ENCODE measurements around the gene SNRNP48. TPM values are rescaled to one million over a fixed set of nuclear protein-coding genes. Genes with fewer than 3 reads are reported as not detected.
A peak's percentile ranks its signal among the peaks of the same experiment; 100 is the strongest.

SNRNP48 gene
- polyA plus RNA-seq, 1 donor (not counting 4 experiments of a cell fraction or from before 2014, with no cell fraction given), result 12.2 TPM

DNA sequence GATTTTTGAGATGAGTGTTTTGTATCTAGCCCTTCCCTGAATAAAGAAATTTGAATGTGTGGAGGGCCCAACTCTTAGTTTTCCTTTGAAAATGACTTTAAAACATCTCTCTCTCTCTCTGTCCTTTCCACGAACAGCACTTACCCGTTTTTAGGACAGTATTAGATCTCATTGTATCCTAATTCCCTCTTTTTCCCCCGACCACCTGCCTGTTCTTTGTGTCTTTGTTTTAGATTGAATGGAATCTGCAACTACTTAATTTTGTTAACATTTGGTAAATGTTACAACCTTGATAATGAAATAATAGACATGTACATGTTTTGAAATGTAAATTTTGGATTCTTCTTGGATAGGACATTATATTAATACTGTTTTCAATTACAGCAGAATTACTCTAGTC is 45.4 kb upstream of the SNRNP48 start:
- Histone ChIP-seq H3K4me3 (ENCODE audit: control insufficient read depth in 2 of 3, extremely low read depth in 1 of 3, insufficient read depth in 2 of 3, low read depth in 1 of 3, low read length in 3 of 3) (peak overlapping the region; percentile 66 to 98 (median 97)), H3K36me3 (ENCODE audit: control insufficient read depth in 2 of 2, extremely low read depth in 1 of 2, insufficient read depth in 2 of 2, low read length in 2 of 2) (peaks cover 1 to 26% of the 10 kb centered on the region in 2 experiments), H3K9ac (ENCODE audit: control insufficient read depth, extremely low read depth, insufficient read depth, low read length) (peak overlapping the region; percentile 98), H2AFZ (ENCODE audit: control insufficient read depth, low read length) (no peak overlapping the region), H3K9me1 (ENCODE audit: control insufficient read depth, extremely low read depth, insufficient read depth, low read length) (no peaks in the 10 kb centered on the region), H3K27ac (ENCODE audit: control insufficient read depth, insufficient read depth, low read length) (peak overlapping the region; percentile 97), H4K20me1 (ENCODE audit: control insufficient read depth, extremely low read depth, insufficient read depth, low read length) (peaks cover 26% of the 10 kb centered on the region), H3K4me1 (ENCODE audit: control insufficient read depth, extremely low read depth, insufficient read depth, low read length) (peaks cover 47% of the 10 kb centered on the region), H3K9me3 (ENCODE audit: control insufficient read depth, low read depth, low read length) (no peaks in the 10 kb centered on the region), H3K4me2 (ENCODE audit: control insufficient read depth, extremely low read depth, insufficient read depth, low read depth, low read length) (peak overlapping the region; percentile 95), H3K79me2 (ENCODE audit: control insufficient read depth, insufficient read depth, low read length) (peaks cover 80% of the 10 kb centered on the region), H3K27me3 (ENCODE audit: control insufficient read depth, extremely low read depth, insufficient read depth, low read length) (no peaks in the 10 kb centered on the region)
- DNase-seq (ENCODE audit: low read depth, low spot score) (no peak), FAIRE-seq (no peak)
- TF ChIP-seq, protein P1, sequence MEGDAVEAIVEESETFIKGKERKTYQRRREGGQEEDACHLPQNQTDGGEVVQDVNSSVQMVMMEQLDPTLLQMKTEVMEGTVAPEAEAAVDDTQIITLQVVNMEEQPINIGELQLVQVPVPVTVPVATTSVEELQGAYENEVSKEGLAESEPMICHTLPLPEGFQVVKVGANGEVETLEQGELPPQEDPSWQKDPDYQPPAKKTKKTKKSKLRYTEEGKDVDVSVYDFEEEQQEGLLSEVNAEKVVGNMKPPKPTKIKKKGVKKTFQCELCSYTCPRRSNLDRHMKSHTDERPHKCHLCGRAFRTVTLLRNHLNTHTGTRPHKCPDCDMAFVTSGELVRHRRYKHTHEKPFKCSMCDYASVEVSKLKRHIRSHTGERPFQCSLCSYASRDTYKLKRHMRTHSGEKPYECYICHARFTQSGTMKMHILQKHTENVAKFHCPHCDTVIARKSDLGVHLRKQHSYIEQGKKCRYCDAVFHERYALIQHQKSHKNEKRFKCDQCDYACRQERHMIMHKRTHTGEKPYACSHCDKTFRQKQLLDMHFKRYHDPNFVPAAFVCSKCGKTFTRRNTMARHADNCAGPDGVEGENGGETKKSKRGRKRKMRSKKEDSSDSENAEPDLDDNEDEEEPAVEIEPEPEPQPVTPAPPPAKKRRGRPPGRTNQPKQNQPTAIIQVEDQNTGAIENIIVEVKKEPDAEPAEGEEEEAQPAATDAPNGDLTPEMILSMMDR (optimal IDR thresholded peaks at IDR 0.05 in 1 of 3, IDR thresholded peaks at IDR 0.05 in 1 of 3, conservative IDR thresholded peaks at IDR 0.05 in 1 of 3; ENCODE audit: extremely low read depth in 1 of 3, insufficient read depth in 2 of 3, low read length in 3 of 3), result no peak
- TF ChIP-seq EZH2 (IDR thresholded peaks at IDR 0.05; ENCODE audit: low read length), result no peak
- dilution Hi-C loops (cut with MboI; ENCODE audit: extremely low pct_ligation_motif_present, low sequenced_read_pairs), result no loop called here

DNA sequence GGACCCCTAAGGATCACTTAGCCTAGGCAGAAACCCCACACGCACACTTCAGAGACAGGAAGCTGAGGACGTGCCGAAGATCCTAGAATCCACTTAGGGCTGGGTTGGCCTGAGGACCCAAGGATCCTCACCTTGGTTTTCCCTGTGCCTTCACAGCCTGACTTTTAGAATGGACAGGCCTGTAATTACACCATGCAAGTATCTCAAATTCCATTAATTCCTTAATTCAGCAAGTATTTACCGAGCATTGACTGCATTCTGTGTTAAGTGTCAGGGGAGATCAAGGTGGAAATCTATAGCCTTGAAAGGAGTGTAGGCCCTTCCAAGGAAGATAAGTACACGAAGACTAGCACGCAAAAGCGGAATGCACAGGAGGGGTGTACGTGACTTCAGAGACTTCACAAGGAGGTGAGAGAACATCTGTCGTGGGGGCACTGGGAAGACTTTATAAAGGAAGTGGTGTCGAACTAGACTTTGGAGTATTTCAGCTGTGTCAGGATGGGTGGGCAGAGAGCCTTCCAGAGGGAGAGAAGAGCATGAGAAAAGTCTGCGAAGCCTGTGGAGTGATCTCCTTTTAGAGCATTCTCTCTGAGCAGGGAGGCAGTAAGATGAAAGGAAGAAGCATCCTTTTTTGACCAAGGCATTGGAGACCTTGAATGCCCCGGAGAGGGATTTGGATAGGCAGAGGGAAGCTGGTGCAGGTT is 44.5 kb upstream of the SNRNP48 start:
- Histone ChIP-seq H4K20me1 (ENCODE audit: control insufficient read depth, extremely low read depth, insufficient read depth, low read length) (peaks cover 26% of the 10 kb centered on the region), H2AFZ (ENCODE audit: control insufficient read depth, low read length) (no peak overlapping the region), H3K4me2 (ENCODE audit: control insufficient read depth, extremely low read depth, insufficient read depth, low read depth, low read length) (peak overlapping the region; percentile 95), H3K36me3 (ENCODE audit: control insufficient read depth in 2 of 2, extremely low read depth in 1 of 2, insufficient read depth in 2 of 2, low read length in 2 of 2) (peaks cover 1 to 26% of the 10 kb centered on the region in 2 experiments), H3K79me2 (ENCODE audit: control insufficient read depth, insufficient read depth, low read length) (peaks cover 81% of the 10 kb centered on the region), H3K9ac (ENCODE audit: control insufficient read depth, extremely low read depth, insufficient read depth, low read length) (peak overlapping the region; percentile 98), H3K27ac (ENCODE audit: control insufficient read depth, insufficient read depth, low read length) (peak overlapping the region; percentile 97), H3K4me3 (ENCODE audit: control insufficient read depth in 2 of 3, extremely low read depth in 1 of 3, insufficient read depth in 2 of 3, low read depth in 1 of 3, low read length in 3 of 3) (peak overlapping the region; percentile 66 to 98 (median 97)), H3K27me3 (ENCODE audit: control insufficient read depth, extremely low read depth, insufficient read depth, low read length) (no peaks in the 10 kb centered on the region), H3K9me3 (ENCODE audit: control insufficient read depth, low read depth, low read length) (no peaks in the 10 kb centered on the region), H3K9me1 (ENCODE audit: control insufficient read depth, extremely low read depth, insufficient read depth, low read length) (no peaks in the 10 kb centered on the region), H3K4me1 (ENCODE audit: control insufficient read depth, extremely low read depth, insufficient read depth, low read length) (peaks cover 49% of the 10 kb centered on the region)
- TF ChIP-seq, protein P1 (optimal IDR thresholded peaks at IDR 0.05 in 1 of 3, IDR thresholded peaks at IDR 0.05 in 1 of 3, conservative IDR thresholded peaks at IDR 0.05 in 1 of 3; ENCODE audit: extremely low read depth in 1 of 3, insufficient read depth in 2 of 3, low read length in 3 of 3), result no peak
- no peak for TF ChIP-seq EZH2 (IDR thresholded peaks at IDR 0.05; ENCODE audit: low read length)
- DNase-seq (ENCODE audit: low read depth, low spot score) (no peak), FAIRE-seq (no peak)
- dilution Hi-C loops (cut with MboI; ENCODE audit: extremely low pct_ligation_motif_present, low sequenced_read_pairs), result no loop called here
